ENCODE data around the gene LDLRAD1. TPM values are rescaled to one million over a fixed set of nuclear protein-coding genes. Genes with fewer than 3 reads are reported as not detected.
A peak's percentile ranks its signal among the peaks of the same experiment; 100 is the strongest.

LDLRAD1 gene
- total and polyA plus RNA-seq, 2 of the 13 experiments (the other 11 are each of a cell fraction or from before 2014, with no cell fraction given), result 2.5 to 14.0 TPM

GRCh38 chr1:54052934-54053744, 35.2 kb upstream of the LDLRAD1 start, which contains the start of the genes TCEANC2 and TMEM59 (continued):
- TF ChIP-seq KLF9 (CRISPR knock-in tag; IDR thresholded peaks at IDR 0.05; ENCODE audit: low read depth), result 0 out of 2 replicates have a peak, but pooled peaks have one; percentile 69
- TF ChIP-seq POLR2G (IDR thresholded peaks at IDR 0.05; ENCODE audit: low read depth, low read length), result peak; percentile 55; the same call in 1 of the 2 replicates
- no peak; the same call in 1 of the 2 replicates for TF ChIP-seq MEIS2 (CRISPR knock-in tag; IDR thresholded peaks at IDR 0.05)
- no peak for TF ChIP-seq ZNF20 (CRISPR knock-in tag; IDR thresholded peaks at IDR 0.05)
- no peak for TF ChIP-seq ZKSCAN1 (IDR thresholded peaks at IDR 0.05; ENCODE audit: low read length)
- TF ChIP-seq FOXM1 (CRISPR knock-in tag; IDR thresholded peaks at IDR 0.05), result no peak
- no peak for TF ChIP-seq ZNF780A (CRISPR knock-in tag; IDR thresholded peaks at IDR 0.05)
- TF ChIP-seq JUN (CRISPR knock-in tag; IDR thresholded peaks at IDR 0.05), result no peak
- TF ChIP-seq BRCA1 (CRISPR knock-in tag; IDR thresholded peaks at IDR 0.05), result no peak
- TF ChIP-seq TBX3 (IDR thresholded peaks at IDR 0.05; ENCODE audit: borderline replicate concordance), result no peak
- peak; percentile 54; the same call in 1 of the 2 replicates for TF ChIP-seq PHF8 (CRISPR knock-in tag; IDR thresholded peaks at IDR 0.05)
- no peak for TF ChIP-seq RFX1 (IDR thresholded peaks at IDR 0.05)
- no peak for TF ChIP-seq TRIM22 (IDR thresholded peaks at IDR 0.05)
- TF ChIP-seq ZBTB10 (CRISPR knock-in tag; IDR thresholded peaks at IDR 0.05; ENCODE audit: borderline replicate concordance), result peak; percentile 36; the same call in 1 of the 2 replicates
- TF ChIP-seq CSRNP1 (CRISPR knock-in tag; IDR thresholded peaks at IDR 0.05), result peak; percentile 8; the same call in 1 of the 2 replicates
- no peak for TF ChIP-seq ZNF207 (IDR thresholded peaks at IDR 0.05; ENCODE audit: borderline replicate concordance)
- no peak for TF ChIP-seq ZUFSP (CRISPR knock-in tag; IDR thresholded peaks at IDR 0.05; ENCODE audit: borderline replicate concordance)
- TF ChIP-seq ARNT (IDR thresholded peaks at IDR 0.05), result no peak

All from HepG2 (cell line).